ENCODE measurements around the gene LRRC3B.

Gene LRRC3B

GRCh38 chr3:26708501-26708900, 85.9 kb downstream of the LRRC3B start:
- TF ChIP-seq POLR2A (IDR thresholded peaks at IDR 0.05; ENCODE audit: low read depth, low read length) = no peak
- no peak for FAIRE-seq
- DNase-seq (ENCODE audit: insufficient read length, low spot score) = no peak

DNA sequence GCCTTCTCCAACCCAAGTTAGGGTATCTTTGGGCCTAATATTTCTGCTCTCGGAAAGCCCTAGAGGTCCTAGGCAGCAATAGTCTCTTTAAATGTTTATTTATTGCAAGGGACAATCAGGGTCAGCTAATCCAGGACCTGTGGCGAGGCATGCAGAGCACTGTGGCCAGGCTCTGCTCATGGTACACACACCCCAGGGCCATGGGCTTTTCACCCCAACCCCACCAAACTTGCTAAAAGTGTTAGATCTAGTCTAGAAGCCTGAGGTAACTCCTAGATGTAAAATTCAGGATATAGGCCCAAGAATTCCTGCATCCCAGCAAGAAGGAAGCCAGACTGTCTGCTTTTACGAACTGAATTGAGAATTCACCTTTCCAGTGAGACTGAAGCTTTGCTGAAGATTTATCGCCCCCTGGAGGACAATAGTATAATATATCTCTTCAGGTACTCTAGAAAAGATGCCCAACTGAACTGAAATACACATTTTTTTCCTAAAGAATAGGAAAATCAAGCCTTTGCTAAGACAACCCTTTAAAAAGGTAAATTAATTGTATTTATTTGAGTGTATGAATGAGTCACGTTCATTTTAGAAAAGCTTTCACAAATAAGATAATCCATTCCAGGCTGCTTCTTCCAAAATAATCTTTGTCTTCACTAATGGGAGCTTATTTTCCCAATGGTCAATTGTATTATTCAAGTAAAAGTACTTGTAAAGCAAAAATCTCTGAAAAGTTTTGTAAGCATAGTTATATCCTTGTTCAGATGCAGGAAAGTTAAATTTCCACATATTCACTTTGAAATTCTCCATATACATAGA, 89.8 kb downstream of the LRRC3B start:
- no peak for TF ChIP-seq POLR2A (IDR thresholded peaks at IDR 0.05; ENCODE audit: low read depth, low read length)
- DNase-seq (ENCODE audit: insufficient read length, low spot score) = no peak
- no peak for FAIRE-seq

DNA sequence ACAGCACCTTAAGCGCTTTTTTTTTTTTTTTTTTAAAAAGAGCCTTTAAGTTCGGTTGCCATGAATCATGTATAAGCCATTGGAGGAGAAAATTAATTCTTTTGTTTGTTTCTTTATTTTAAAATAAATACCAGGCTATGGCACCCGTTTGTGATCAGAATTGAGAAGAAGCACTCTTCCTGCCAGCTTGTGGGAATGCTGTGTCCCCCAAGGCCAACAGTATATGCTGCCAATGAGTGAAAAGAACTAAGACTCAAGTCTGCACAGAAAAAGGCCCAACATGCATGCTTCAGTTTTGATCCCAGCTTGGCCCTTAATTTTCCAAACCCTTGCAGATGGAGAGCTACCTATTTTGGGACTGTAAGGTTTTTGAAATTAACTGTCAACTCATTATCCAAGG, 90.5 kb downstream of the LRRC3B start:
- TF ChIP-seq POLR2A (IDR thresholded peaks at IDR 0.05; ENCODE audit: low read depth, low read length) = no peak
- no peak for FAIRE-seq
- no peak for DNase-seq (ENCODE audit: insufficient read length, low spot score)

DNA sequence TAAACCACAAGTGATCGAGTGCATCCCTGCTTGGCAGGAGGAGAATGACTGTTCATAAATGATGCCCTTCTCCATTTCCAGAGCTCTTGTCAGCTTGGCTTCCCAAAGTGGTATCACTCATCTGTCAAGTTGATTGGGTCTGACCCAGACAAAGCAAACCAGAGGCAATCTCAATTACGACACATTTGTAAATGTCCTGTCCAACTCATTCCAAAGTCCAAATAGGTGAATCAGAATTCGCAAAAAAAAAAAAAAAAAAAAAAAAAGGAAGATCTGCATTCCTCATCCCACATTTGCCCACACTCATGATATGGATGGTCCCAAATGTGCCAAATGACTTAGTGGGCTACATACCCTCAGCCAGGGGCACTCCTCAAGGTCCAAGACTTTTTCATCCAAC, 91.9 kb downstream of the LRRC3B start:
- no peak for FAIRE-seq
- TF ChIP-seq POLR2A (IDR thresholded peaks at IDR 0.05; ENCODE audit: low read depth, low read length) = no peak
- DNase-seq (ENCODE audit: insufficient read length, low spot score) = no peak

DNA sequence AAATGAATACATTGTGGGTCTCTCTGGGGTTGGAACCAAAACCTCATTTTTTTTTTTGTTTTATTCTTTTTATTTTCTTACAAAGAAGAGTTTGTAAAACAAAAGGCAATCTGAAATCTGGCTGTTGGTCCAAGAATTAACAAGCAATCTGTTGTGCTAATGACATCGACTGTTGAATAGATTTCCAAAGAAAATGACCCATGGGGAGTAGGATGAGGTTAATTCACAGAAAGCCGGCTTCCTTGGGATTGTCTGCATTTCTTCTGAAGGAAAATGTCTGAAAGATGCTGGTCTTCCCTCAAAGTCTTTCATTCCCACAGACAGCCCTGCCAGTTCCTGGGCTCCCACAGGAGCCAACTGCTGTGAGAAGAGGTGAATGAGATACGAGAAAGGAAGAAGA, 92.9 kb downstream of the LRRC3B start:
- DNase-seq (ENCODE audit: insufficient read length, low spot score) (no peak), FAIRE-seq (no peak)
- no peak for TF ChIP-seq POLR2A (IDR thresholded peaks at IDR 0.05; ENCODE audit: low read depth, low read length)

GRCh38 chr3:26718315-26718714, 95.7 kb downstream of the LRRC3B start:
- no peak for DNase-seq (ENCODE audit: insufficient read length, low spot score)
- no peak for TF ChIP-seq POLR2A (IDR thresholded peaks at IDR 0.05; ENCODE audit: low read depth, low read length)
- FAIRE-seq = no peak

DNA sequence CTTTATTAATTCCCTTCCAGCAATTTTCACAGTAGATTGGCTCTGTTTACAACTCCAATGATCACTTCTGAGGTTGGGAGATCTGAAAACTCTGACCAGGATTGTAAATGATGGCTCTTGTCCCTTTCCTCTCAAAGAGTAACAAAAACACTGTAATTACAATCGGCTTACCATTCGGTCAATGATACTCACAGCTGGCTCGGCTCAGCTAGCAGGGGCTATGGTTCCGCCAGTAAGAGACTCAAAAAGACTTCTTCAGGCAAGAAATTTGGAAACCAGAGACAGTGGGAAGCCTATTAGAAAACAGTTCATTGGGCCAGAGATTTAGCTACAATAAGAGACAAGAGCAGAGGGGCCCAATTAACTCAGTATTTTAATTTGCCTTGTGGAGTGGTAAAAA, 96.6 kb downstream of the LRRC3B start:
- FAIRE-seq = no peak
- TF ChIP-seq POLR2A (IDR thresholded peaks at IDR 0.05; ENCODE audit: low read depth, low read length) = no peak
- no peak for DNase-seq (ENCODE audit: insufficient read length, low spot score)

GRCh38 chr3:26721047-26721446, 98.5 kb downstream of the LRRC3B start:
- FAIRE-seq (no peak), DNase-seq (ENCODE audit: insufficient read length, low spot score) (no peak)
- TF ChIP-seq POLR2A (IDR thresholded peaks at IDR 0.05; ENCODE audit: low read depth, low read length) = no peak

GRCh38 chr3:26731843-26732242, 109.3 kb downstream of the LRRC3B start:
- FAIRE-seq = no peak
- DNase-seq (ENCODE audit: insufficient read length, low spot score) = no peak
- no peak for TF ChIP-seq POLR2A (IDR thresholded peaks at IDR 0.05; ENCODE audit: low read depth, low read length)

- TF ChIP-seq POLR2A (IDR thresholded peaks at IDR 0.05; ENCODE audit: low read depth, low read length) = no peak
- FAIRE-seq (no peak), DNase-seq (ENCODE audit: insufficient read length, low spot score) (no peak)
Measured at GRCh38 chr3:26750263-26750662, 127.7 kb downstream of the LRRC3B start.

DNA sequence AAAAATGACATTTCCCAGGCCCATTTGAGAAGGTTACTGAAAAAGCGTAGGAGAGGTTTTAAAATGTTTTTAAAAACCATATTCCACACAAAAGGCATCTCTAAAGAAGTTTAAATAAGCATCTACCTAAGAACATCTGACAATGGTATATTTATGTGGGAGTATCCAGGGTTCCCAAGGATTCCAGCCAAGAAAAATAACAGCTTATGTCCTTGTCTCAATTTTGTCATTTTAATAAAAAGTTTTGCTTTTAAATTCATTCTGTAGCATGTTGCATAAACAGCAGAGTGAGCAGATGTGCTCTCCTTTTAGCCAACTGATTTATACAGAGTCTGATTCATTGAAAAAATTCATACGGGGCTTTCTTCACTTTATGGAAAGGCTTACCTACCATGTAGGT, 129.9 kb downstream of the LRRC3B start:
- no peak for DNase-seq (ENCODE audit: insufficient read length, low spot score)
- FAIRE-seq = no peak
- TF ChIP-seq POLR2A (IDR thresholded peaks at IDR 0.05; ENCODE audit: low read depth, low read length) = no peak

GRCh38 chr3:26753095-26753494, 130.5 kb downstream of the LRRC3B start:
- DNase-seq (ENCODE audit: insufficient read length, low spot score) (no peak), FAIRE-seq (no peak)
- no peak for TF ChIP-seq POLR2A (IDR thresholded peaks at IDR 0.05; ENCODE audit: low read depth, low read length)

DNA sequence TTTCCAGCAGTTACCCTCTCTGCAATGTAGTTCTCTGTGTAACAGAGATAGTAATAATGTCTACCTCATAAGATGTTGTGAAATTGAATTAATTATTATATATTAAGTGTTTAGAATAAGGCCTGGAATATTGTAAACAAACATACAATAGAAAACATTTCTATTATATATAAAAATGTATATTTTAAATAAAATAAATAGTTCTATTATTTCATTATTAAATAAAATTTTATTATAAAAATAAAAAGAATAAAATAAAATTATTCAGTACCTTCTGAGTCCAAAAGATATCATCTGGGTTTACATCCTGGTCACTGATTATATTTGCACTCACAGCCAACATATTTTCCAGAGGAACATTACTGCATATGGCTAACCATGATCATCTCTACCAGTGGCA, 135.4 kb downstream of the LRRC3B start:
- no peak for TF ChIP-seq POLR2A (IDR thresholded peaks at IDR 0.05; ENCODE audit: low read depth, low read length)
- FAIRE-seq (no peak), DNase-seq (ENCODE audit: insufficient read length, low spot score) (no peak)
